Left renal cortex interstitium (tissue), 4 donors: Measurements from ENCODE around the gene ZBTB26. TPM values are rescaled to one million over a fixed set of nuclear protein-coding genes. Genes with fewer than 3 reads are reported as not detected.
"Not testable (repeated sequence)": the region's sequence is repeated elsewhere in the genome, so short reads cannot be mapped to it uniquely, and the experiment has no call there.

ENCODE experiments used
- DNase-seq, 4 donors: peaks; one replicate each; pipeline ENCODE4 v3.0.0-alpha.2; 2013; ENCODE audit warnings: low read depth in 4 of 4, low spot score in 2 of 4, missing footprints in 1 of 4
- polyA plus RNA-seq, 4 donors: library from polyadenylated mRNA; unstranded; fragments of 120-200 nt; gene quantifications; one replicate each; pipeline ENCODE4 v1.2.1, GENCODE V29; 2013; ENCODE audit not compliant: insufficient read length in 4 of 4

Gene ZBTB26
- polyA plus RNA-seq, 4 donors, result 18.2 to 21.4 (median 19.5) TPM

DNA sequence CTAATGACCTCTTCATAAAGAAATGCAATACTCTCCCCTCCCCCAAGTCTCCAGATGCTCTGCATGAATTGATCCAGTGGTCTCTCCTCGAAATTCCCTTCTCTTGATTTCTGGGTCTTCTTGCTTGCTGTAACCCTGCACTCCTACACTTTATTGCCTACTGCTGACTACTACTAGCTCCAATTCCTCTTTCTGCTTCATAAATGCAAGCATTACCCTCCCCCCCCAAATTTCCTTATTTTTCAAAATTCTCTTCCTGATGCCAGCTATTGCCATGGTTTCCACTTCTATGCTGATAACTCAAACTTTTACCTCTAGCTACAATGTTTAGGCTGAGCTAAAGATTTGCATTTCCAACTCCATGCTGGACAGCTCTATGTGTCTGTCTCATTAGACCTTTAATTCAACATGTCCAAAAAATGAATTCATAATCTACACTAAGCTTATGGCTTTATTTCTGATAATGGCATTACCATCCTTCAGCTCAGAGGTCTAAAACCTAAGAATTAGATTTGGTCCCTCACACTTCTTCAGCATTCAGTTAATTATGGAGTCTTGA, 1.4 kb downstream of the ZBTB26 start:
- DNase-seq, result no peak

DNA sequence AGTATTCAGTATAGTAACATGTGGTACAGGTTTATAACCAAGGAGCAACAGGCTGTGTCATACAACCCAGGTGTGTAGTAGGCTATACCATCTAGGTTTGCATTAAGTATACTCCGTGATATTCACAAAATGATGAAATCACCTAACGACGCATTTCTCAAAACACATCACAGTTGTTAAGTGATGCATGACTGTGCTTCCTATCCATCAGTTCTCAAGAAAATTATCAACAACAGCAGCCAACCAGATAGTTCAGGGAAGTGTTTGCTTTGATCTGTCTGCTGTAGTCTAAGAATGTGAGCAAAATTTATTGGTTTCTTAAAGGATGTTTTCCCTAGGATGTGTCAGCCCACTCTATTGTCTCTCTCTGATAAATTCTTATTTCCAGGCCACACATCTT, 7.4 kb downstream of the ZBTB26 start:
- no peak for DNase-seq

DNA sequence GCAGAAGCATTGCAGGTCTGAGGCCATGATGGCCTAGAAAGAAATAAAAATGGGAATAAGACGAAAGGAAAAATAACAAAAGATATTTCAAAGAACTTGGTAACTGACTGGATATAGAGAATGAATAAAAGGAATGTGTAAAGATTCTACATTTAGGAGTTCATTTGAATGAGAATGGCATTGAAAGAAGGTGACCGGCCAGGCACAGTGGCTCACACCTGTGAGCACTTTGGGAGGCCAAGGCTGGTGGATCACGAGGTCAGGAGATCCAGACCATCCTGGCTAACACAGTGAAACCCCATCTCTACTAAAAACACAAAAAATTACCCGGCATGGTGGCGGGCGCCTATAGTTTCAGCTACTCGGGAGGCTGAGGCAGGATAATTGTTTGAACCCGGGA, 8.6 kb downstream of the ZBTB26 start:
- no peak for DNase-seq

DNA sequence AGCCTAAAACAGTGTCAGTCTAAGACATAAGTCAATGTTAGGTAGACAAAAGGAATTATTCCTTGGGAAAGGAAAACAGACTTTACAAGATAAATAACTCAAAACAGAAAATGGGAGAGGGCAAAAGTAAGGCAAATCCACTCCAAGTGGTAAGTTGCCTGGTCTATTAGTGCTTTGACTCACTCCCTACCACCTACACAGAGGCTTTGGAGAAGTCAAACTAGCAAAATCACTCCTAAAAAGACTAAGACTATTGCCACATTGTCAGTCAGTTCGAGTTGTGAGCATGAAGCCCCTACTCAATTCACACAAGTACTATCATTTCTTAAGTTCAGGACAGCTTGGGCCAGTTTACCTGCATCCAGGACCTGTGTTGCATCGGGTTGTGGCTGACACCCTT, 13.0 kb downstream of the ZBTB26 start:
- DNase-seq, result no peak

DNA sequence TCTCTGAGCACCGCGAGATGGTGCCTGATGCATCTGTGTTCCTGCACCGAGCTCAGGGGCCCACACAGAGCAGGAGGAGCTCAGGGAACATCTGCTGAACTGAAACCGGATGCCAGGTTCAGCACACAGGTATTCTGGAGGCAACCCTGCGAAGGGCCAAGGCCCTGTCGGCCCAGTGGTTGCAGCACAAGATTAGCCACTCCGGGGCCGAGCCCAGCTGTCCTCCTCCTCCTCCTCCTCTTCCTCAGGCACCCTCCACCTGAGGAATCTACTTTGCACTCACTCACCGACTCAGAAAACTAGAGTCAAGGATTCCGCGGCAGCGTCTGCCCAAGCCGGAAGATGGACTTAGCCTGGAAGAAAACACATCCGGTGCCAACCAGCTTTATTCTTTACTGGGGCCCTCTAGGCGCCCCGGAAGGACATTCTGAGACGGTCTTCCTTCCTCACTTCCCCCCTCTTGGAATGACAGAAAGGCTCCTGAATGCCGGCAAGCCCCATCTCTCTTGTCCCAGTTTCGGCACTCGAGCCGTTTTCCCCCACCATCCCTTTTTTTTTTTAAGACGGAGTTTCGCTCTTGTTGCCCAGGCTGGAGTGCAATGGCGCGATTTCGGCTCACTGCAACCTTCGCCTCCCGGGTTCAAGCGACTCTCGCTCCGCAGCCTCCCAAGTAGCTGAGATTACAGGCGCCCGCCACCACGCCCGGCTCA, 18.2 kb downstream of the ZBTB26 start, which contains the start of gene ZBTB6:
TSS of gene ZBTB6 (minus strand) at position 360 of the 710 bp plus-strand sequence. CDS start 1,251 bp downstream, outside the sequence.
- peak; percentile 65 to 77 (median 71) for DNase-seq

DNA sequence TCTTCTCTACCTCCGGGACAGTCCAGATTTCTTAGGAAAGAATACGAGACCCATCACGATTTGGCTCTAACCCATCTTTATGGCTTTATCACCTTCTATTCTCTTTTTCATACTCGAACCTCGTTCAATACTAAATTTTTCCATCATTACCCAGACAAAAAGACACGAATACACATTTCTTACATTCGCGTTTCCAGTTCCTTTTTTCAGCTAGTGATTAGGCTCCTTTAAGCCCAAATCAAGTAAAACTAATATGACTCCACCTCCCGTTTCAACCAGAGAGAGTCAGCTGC, 18.7 kb downstream of the ZBTB26 start:
- DNase-seq, result no peak

DNA sequence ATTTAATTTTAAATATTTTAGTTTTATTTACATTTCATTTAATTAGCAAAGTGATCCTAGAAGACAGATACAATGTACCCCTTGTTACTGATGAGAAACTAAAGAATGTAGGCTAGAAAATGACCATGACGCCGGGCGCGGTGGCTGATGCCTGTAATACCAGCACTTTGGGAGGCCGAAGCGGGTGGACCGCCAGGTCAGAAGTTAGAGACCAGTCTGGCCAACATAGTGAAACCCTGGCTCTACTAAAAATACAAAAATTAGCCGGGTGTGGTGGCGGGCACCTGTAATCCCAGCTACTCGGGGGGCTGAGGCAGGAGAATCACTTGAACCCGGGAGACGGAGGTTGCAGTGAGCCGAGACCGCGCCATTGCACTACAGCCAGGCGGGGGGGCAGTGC, 25.2 kb downstream of the ZBTB26 start:
- DNase-seq, result not testable (repeated sequence)

DNA sequence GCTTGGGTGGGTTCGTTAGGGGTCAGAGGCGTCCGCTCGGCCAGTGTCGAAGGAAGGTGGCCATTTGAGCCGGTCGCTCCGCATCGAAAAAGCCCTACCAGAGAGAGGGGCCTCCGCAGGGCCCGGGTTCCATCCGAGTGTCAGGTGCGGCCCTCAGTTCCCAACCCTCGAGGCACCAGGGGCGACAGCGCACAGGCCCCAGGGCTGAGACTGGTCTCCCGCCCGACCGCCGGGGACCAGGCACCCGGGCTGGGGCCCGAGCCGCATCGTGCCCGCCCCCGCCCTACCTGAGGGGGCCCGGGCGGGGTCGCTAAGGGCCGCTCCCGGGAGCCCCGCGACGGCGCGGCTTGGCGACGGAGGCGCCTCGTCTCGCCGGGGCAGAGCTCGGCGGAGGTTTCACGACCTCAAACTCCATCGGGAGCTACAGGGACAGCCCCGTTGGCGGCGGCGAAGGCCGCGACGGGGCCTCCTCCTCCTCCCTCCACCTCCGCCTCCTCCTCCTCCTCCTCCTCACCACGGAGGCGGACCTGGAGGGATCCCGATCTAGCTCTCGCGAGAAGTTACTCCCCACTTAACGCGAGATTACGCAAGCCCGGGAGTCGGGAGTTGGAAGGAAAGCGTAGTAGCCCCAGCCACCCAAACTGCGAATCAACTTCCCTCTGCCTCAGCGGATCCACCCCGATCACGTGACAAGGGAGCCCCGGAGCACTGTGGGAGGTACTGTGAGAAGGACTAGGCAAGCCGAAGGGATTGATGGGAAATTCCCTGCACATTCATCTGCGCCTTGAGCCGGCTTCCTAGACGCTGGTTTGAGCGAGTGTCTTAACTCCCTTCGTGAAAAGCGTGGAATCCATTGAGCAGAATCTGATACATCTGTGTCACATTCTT, 26.2 kb downstream of the ZBTB26 start, which contains the start of gene RC3H2:
TSS of gene RC3H2 (minus strand) at position 537 of the 888 bp plus-strand sequence. CDS start 7,850 bp downstream, outside the sequence.
- peak; percentile 98 to 100 (median 100) for DNase-seq

DNA sequence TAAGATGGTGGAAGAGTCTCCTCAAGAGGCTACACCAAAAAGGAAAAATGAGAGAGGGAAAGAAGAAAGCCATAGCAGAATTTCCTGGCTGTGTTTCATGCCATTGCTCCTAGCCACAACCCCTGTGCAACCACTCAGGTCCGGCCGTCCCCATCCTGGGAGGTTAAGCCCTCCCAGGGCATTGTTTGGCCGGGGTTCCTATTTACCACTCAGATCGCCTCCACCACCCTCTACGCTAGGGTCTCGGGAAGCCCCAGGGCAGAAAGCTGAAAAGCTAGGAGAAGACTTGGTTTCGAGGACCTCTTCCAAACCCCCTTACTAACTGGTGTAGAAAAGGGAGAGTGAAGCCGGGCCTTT, 26.9 kb downstream of the ZBTB26 start:
- DNase-seq, result peak in 2 of 4 donors; percentile 26 to 58

DNA sequence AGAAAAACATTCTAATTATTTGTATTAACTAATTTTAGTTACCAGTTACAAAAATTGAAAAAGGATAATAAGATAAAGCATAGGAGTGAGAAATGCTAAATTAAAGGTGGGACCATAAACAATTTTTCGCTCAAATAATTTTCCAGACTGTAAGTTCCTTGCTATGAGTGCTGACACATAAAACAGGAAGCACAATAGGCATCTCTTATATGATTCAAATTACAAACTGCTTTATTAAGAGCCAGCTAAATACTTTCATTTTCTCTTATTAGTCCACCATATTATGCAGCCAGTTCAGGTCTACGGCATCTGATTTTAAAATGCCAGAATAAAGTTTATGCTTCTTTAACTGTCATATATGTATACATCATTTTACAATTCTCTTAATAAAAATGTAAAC, 30.5 kb downstream of the ZBTB26 start:
- no peak for DNase-seq

DNA sequence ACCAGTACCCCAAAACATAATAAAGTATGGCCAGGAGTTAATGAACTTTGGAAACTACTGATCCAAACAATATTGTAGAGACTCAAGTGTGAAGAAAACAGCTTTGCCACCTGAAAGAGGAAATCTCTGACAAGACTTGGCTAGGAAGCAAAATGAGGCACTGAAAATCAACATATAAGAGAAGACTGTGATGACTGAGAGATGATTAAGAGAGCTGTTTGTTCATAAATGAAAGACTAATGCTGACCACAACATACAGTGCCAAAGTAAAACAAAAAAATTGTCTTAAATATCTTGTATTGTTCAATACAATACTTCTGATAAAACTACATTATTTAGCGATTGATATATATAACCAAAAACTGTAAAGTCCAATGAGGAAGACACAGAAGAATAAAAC, 33.3 kb downstream of the ZBTB26 start:
- DNase-seq, result no peak

DNA sequence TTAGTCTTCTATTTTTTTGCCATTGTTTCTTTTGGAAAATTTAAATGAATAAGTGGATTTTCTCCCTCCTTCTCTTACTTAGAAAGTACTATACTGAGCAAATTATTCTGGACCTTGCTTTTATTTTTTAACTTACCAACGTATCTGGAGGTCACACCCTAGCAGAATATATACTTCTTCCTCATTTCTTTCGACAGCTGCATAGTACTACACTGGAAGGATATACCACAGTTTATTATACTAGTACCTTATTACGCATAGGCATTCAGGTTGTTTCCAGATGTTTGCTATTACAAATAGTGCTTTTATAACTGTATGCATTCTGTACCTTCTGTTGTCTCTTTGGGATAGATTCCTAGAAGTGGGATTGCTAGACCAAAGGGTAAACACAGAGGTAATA, 42.8 kb downstream of the ZBTB26 start:
- no peak for DNase-seq

DNA sequence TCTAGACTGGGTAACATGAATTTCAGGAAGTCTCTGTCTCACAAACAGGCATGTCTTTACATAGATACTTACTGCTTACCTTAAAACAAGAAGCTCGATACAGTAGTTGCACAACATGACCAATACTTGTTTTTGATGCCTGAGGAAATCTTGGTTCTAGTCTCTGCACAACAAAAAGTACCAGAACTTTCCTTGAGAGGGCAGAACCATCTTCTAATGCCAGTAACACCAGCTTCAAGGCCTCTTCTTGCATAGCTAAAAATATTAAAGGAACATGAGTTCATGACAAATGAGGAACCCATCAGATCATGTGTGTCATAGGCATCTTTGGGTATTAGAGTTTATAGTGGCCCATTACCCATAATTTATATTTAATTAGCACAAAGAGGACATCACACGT, 48.2 kb downstream of the ZBTB26 start:
- no peak for DNase-seq

DNA sequence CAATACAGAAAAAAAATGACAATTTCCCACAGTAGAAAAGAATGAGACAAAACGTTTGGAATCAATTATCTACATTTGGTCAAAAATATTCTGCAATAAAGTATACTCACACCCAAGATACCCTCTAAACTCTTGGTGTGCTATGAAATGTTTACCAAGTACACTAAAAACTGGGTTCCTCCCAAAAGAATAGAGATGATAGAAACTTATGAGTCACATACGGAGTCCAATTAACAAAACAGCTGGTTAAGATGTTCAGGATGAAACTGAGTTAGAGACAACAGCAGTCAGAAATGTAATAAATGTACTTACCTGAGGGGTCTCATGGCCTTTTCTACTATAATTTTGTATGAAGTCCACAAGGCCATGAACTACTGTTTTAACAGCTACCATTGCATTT, 51.9 kb downstream of the ZBTB26 start:
- DNase-seq, result no peak

DNA sequence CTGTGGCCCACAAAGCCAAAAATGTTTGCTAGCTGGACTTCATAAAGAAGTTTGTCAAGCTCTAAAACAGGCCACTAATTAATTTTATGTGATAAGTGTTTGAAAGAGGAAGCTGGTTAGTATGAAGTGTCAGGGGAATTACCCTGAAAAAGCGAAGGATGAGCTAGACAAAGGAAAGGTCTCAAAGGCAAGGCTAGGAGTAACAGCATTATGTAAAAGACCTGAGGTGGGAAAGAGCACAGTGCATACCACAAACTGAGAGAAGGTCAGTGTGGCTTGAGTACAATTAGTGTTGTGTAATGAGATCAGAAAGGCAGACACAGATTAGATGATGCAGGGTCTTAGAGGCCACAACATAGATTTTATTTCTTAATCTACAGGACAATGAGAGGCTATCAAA, 55.8 kb downstream of the ZBTB26 start:
- no peak for DNase-seq

DNA sequence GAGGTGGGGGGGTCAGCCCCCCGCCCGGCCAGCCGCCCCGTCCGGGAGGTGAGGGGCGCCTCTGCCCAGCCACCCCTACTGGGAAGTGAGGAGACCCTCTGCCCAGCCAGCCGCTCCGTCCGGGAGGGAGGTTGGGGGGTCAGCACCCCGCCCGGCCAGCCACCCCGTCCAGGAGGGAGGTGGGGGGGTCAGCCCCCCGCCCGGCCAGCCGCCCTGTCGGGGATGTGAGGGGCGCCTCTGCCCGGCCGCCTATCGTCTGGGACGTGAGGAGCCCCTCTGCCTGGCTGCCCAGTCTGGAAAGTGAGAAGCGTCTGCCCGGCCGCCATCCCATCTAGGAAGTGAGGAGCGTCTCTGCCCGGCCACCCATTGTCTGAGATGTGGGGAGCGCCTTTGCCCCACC, 64.0 kb downstream of the ZBTB26 start:
- not testable (repeated sequence) for DNase-seq

DNA sequence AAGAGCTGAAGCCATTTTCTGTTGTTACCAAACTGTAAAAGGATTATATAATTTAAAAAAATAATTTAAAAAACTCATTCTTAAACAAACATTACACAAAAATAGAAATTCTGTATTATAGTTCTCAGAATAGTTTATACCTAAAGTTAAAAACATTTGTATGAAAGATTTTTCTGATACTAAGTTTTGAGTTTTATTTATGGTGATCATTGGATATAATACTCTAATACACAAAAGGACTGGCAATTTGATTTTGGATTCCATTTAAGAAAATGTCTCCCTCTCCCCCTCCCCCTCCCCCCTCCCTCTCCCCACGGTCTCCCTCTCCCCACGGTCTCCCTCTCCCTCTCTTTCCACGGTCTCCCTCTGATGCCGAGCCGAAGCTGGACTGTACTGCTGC, 65.2 kb downstream of the ZBTB26 start:
- no peak for DNase-seq

Other genes with a start within 250 kb of the ZBTB26 start
- not detected for gene OR1L4, start 207.5 kb downstream of the ZBTB26 start, polyA plus RNA-seq
- gene OR1L6, start 189.2 kb downstream of the ZBTB26 start, polyA plus RNA-seq, result not detected
- not detected for gene OR5C1, start 142.6 kb downstream of the ZBTB26 start, polyA plus RNA-seq
- gene OR1K1, start 131.4 kb downstream of the ZBTB26 start, polyA plus RNA-seq, result not detected
- gene PDCL, start 102.9 kb downstream of the ZBTB26 start, polyA plus RNA-seq, result 10 to 100 TPM; 31.8 to 39.2 (median 34.8) TPM
- gene RC3H2, start 26.2 kb downstream of the ZBTB26 start, polyA plus RNA-seq, result 10 to 100 TPM; 39.9 to 49.2 (median 43.7) TPM
- gene ZBTB6, start 18.2 kb downstream of the ZBTB26 start, polyA plus RNA-seq, result 10 to 100 TPM; 11.7 to 15.2 (median 14.7) TPM
- gene RABGAP1, start 9.5 kb upstream of the ZBTB26 start, polyA plus RNA-seq, result 10 to 100 TPM; 52.0 to 76.5 (median 61.5) TPM
- gene GPR21, start 102.2 kb upstream of the ZBTB26 start, polyA plus RNA-seq, result under 1 TPM in 2 of 4 donors, not detected in 2; 0.62 to 0.65 TPM